HG03045 (cell line): ENCODE results near the gene FAM78A.
"Not testable (repeated sequence)": the region's sequence is repeated elsewhere in the genome, so short reads cannot be mapped to it uniquely, and the experiment has no call there.

ENCODE experiments used
- ATAC-seq: cut with Tn5 transposase; IDR thresholded peaks from one replicate; pipeline ENCODE4 v1.9.1; 2021; ENCODE audit warnings: mild to moderate bottlenecking, moderate library complexity; ENCODE audit not compliant: unreplicated experiment

The FAM78A gene

GRCh38 chr9:131216806-131217205 lies 59.5 kb downstream of the FAM78A start:
- no peak for ATAC-seq

GRCh38 chr9:131214876-131215275 lies 61.4 kb downstream of the FAM78A start:
- ATAC-seq = no peak

GRCh38 chr9:131214286-131214856 lies 61.9 kb downstream of the FAM78A start:
- no peak for ATAC-seq

- ATAC-seq = not testable (repeated sequence)
These were observed 64.4 kb downstream of the FAM78A start for GRCh38 chr9:131211920-131212319.
